Measurements from ENCODE around the gene LRRC63. TPM values are rescaled to one million over a fixed set of nuclear protein-coding genes. Genes with fewer than 3 reads are reported as not detected.
"Not testable (repeated sequence)": the region's sequence is repeated elsewhere in the genome, so short reads cannot be mapped to it uniquely, and the experiment has no call there.

LRRC63 gene
- total RNA-seq, 1 experiment from 2014 or later = 0.82 TPM

- no peaks in the 10 kb centered on the region for H3K27me3 ChIP-seq (replicated peaks; ENCODE audit: insufficient read depth, low read depth, low read length, poor library complexity)
- H3K9me3 ChIP-seq (ENCODE audit: low read depth, low read length, poor library complexity, severe bottlenecking) = no peaks in the 10 kb centered on the region
- CTCF ChIA-PET = no interaction called here
- no peaks in the 10 kb centered on the region for H3K4me1 ChIP-seq (ENCODE audit: insufficient read depth, low read length, poor library complexity, severe bottlenecking)
- no peaks in the 10 kb centered on the region for H3K36me3 ChIP-seq (ENCODE audit: insufficient read depth, low read length, poor library complexity, severe bottlenecking)
- no peak overlapping the region for H3K27ac ChIP-seq (ENCODE audit: low read depth, low read length, poor library complexity, severe bottlenecking)
- BruUV-seq (replicated peaks) = no TSS peak
- no peak for TF ChIP-seq CTCF (conservative IDR thresholded peaks at IDR 0.05; ENCODE audit: low read depth, low read length)
- POLR2A ChIA-PET (ENCODE audit: low non-redundant PET) = no interaction called here
- DNase-seq (ENCODE audit: low spot score) = no peak
- intact Hi-C loops (cut with micrococcal nuclease; ENCODE audit: unreplicated experiment) = no loop called here
- H3K4me3 ChIP-seq (ENCODE audit: low read depth, low read length, poor library complexity, severe bottlenecking) = no peak overlapping the region
Measured at GRCh38 chr13:46281779-46282178, 70.1 kb downstream of the LRRC63 start.

- DNase-seq (ENCODE audit: low spot score); BruUV-seq (replicated peaks); H3K27ac ChIP-seq (ENCODE audit: low read depth, low read length, poor library complexity, severe bottlenecking); H3K4me3 ChIP-seq (ENCODE audit: low read depth, low read length, poor library complexity, severe bottlenecking); H3K36me3 ChIP-seq (ENCODE audit: insufficient read depth, low read length, poor library complexity, severe bottlenecking); H3K9me3 ChIP-seq (ENCODE audit: low read depth, low read length, poor library complexity, severe bottlenecking); CTCF ChIA-PET; POLR2A ChIA-PET (ENCODE audit: low non-redundant PET); intact Hi-C loops (cut with micrococcal nuclease; ENCODE audit: unreplicated experiment); H3K27me3 ChIP-seq (replicated peaks; ENCODE audit: insufficient read depth, low read depth, low read length, poor library complexity): not testable (repeated sequence)
- peaks cover 12% of the 10 kb centered on the region for H3K4me1 ChIP-seq (ENCODE audit: insufficient read depth, low read length, poor library complexity, severe bottlenecking)
Measured at GRCh38 chr13:46283912-46284824, 72.4 kb downstream of the LRRC63 start.

- ChIA-PET CTCF (no interaction called here), POLR2A (ENCODE audit: low non-redundant PET) (no interaction called here)
- TF ChIP-seq CTCF (conservative IDR thresholded peaks at IDR 0.05; ENCODE audit: low read depth, low read length) (no peak), EZH2 (IDR thresholded peaks at IDR 0.05; ENCODE audit: borderline replicate concordance, low read depth, low read length, poor library complexity, severe bottlenecking) (no peak)
- no TSS peak for BruUV-seq (replicated peaks)
- Histone ChIP-seq H3K27ac (ENCODE audit: low read depth, low read length, poor library complexity, severe bottlenecking) (no peak overlapping the region), H3K27me3 (replicated peaks; ENCODE audit: insufficient read depth, low read depth, low read length, poor library complexity) (no peaks in the 10 kb centered on the region), H3K9me3 (ENCODE audit: low read depth, low read length, poor library complexity, severe bottlenecking) (no peaks in the 10 kb centered on the region), H3K4me3 (ENCODE audit: low read depth, low read length, poor library complexity, severe bottlenecking) (no peak overlapping the region), H3K4me1 (ENCODE audit: insufficient read depth, low read length, poor library complexity, severe bottlenecking) (peaks cover 27% of the 10 kb centered on the region), H3K36me3 (ENCODE audit: insufficient read depth, low read length, poor library complexity, severe bottlenecking) (no peaks in the 10 kb centered on the region)
- intact Hi-C loops (cut with micrococcal nuclease; ENCODE audit: unreplicated experiment) = loop anchor here (5.0 kb wide), 2 partner anchors 120 to 140 kb away; no protein-coding TSS in a partner anchor
- DNase-seq (ENCODE audit: low spot score) = no peak
Measured at GRCh38 chr13:46286972-46287371, 75.2 kb downstream of the LRRC63 start.

All from A673 (cell line).